Measurements from ENCODE around the gene C15orf39.

C15orf39 gene

GRCh38 chr15:75195122-75195765 lies 6.4 kb upstream of the C15orf39 start:
- DNase-seq, result peak in 36 of 56 donors; percentile 2 to 79 (median 36)

- DNase-seq, result peak in 2 of 56 donors; percentile 45 to 58
Measured at GRCh38 chr15:75195766-75196241, 5.9 kb upstream of the C15orf39 start.

GRCh38 chr15:75197062-75197630 lies 4.5 kb upstream of the C15orf39 start:
- no peak for DNase-seq

GRCh38 chr15:75198560-75199356 lies 2.9 kb upstream of the C15orf39 start:
- DNase-seq, result no peak

- no peak for DNase-seq
Measured at GRCh38 chr15:75199357-75199940, 2.2 kb upstream of the C15orf39 start.

- DNase-seq, result no peak
Measured at GRCh38 chr15:75200391-75200764, 1.3 kb upstream of the C15orf39 start.

GRCh38 chr15:75200765-75201615 lies 692 bp upstream of the C15orf39 start:
- DNase-seq, result peak in 3 of 56 donors; percentile 12 to 29 (median 16)

- DNase-seq, result peak in 39 of 56 donors; percentile 14 to 73 (median 57)
Measured at GRCh38 chr15:75202251-75203016, 752 bp downstream of the C15orf39 start.

- DNase-seq, result peak in 1 of 56 donors; percentile 21
Measured at GRCh38 chr15:75203017-75203907, 1.6 kb downstream of the C15orf39 start.

GRCh38 chr15:75203908-75204263 lies 2.2 kb downstream of the C15orf39 start:
- no peak for DNase-seq

GRCh38 chr15:75204340-75205063 lies 2.8 kb downstream of the C15orf39 start:
- peak in 55 of 56 donors; percentile 38 to 90 (median 76) for DNase-seq

- no peak for DNase-seq
Measured at GRCh38 chr15:75205064-75205395, 3.3 kb downstream of the C15orf39 start.

- no peak for DNase-seq
Measured at GRCh38 chr15:75206006-75206405, 4.3 kb downstream of the C15orf39 start.

- no peak for DNase-seq
Measured at GRCh38 chr15:75206803-75207617, 5.3 kb downstream of the C15orf39 start.

GRCh38 chr15:75207618-75208500 lies 6.2 kb downstream of the C15orf39 start:
- DNase-seq, result peak in 2 of 56 donors; percentile 12 to 16

- DNase-seq, result peak in 23 of 56 donors; percentile 3 to 57 (median 22)
Measured at GRCh38 chr15:75208501-75209288, 7.0 kb downstream of the C15orf39 start.
